Stimulated activated CD8-positive, alpha-beta memory T cell treated with anti-CD3 and anti-CD28 coated beads, Interleukin-12 subunit alpha, Interleukin-12 subunit beta, amount 100 ng/mL, for 24 hours (primary cell): ENCODE data around the gene PHF21B.
"Not testable (repeated sequence)": the region's sequence is repeated elsewhere in the genome, so short reads cannot be mapped to it uniquely, and the experiment has no call there.

Experiments used
- DNase-seq: peaks from one replicate; pipeline ENCODE4 v3.0.0-alpha.2; 2020; ENCODE audit errors: extremely low read depth

The PHF21B gene

DNA sequence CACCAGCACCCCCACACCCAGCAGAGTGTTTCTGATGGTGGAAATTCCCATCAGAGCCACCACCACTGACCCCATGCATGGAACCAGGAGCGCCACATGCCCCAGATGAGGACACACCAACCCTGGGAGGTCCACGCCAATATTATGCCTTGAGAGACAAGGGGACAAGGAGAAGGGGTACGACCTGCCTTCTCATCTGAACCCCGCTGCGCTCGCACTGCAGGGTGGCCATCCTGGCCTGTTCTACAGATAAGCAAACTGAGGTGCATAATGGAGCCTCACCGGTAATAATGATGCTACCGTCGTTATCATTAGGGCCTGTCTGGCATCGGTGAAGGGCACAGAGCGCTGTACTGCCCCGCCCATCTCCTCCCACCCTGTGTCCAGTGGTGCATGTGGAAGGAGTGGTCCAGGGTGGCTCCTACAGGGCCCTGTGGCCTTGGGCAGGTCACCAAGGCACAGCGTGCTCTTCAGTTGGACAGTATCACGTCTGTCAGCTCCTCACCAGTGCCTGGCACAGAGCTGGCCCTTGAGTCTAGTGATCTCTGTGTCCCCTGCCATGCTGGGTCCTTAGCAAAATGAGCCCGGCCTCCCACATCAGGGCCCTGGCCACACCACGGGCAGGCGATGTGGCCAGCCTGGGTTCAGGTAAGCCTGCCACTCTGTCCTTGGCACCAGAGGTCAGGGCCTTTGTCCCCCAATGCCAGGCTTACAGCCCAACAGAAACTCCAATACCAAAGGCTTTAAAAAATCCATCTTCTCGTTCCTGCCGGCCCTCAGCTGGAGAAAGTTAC lies 92.2 kb downstream of the PHF21B start:
- no peak for DNase-seq

DNA sequence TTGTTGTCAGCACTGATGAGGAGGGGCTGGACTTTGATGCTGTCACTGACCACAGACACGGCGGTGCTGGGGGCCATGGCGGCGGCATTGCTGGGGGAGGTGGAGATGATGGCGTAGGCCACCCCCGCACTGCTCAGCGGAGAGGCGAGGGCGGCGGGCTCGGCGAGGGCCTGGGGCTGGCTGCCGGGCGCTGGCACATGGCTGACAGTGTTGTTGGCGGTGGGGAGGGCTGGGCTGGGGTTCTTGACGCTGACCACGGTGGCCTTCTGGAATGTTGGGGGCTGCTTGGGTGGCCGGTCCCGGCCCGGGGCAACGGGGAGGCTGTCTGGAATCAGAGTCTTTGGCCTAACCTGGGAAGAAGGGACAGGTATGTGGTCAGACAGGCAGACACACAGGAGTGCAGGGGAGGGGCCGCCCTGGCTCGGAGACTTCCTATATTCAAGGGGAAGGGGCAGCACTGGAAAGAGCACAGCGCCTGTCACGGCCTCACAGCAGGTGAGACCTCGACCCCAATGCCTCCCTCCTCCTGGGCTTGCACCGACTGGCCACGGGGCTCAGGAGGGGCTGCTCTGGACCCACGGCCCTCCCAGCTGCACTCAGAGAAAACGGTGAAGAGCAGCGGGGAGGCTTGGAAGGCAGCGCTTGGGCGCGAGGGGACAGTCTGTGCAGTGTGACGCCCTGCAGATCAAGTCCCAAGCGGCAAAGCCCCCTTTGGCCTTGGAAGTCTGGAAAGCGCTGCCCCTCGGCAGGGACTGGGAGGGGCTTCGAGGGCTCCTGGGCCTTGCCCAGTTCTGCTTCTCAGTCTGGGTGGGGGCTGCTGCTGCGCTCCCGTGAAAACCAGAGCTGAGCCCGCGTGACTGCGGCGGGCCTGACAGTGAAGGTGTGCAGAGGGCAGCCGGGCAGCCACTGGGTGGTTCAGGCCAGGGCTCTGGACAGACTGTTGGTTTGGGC lies 93.2 kb downstream of the PHF21B start:
- no peak for DNase-seq

DNA sequence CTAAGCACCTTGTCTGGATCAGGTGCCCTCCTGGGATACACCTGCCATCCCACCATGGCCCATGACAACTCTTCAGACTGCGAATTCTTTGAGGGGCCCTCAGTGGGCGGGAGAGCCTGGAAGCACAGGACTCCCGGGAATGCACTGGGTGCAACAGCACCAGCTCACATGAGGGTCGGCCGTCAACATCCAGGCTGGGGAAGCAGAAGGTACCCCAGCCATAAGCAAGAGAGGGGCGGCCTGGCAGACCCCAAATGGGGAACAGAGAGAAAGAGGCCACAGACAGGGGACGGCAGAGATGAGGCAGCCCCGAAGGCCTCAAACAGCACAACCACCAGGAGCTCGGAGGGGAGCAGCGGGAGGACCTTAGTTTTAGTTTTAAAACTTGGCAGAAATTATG lies 94.4 kb downstream of the PHF21B start:
- no peak for DNase-seq

DNA sequence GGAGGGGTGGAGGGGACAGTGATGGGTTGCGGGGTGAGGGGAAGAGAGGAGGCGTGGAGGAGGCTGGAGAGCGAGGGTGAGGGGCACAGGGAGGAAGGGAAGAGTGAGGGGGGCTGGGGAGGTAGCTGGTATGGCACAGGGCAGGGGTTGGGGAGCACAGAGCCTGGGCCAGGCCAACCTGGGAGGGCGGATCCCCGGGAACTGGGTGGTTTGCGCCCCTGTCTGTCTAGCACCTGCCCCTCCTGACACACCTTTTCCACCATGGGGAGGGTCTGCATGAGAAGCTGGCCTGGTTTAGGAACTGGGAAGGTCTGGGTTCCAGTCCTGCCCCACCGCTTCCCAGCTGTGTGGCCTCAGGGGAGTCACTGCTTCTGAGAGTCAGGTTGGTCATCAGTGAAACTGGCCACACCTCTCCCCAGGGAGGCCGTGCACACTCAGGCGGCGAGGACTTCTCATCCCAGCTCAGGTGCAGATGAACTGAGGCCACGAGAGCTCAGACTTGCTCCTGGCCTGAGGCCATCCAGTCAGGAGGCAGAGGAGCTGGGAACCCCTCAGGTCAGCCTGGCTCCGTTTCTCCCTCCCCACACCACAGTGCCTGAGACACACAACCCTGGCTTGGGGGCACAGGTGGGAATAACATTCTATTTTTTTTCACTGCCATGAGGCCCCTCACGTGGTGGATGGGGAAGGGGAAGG lies 95.6 kb downstream of the PHF21B start:
- DNase-seq = no peak

DNA sequence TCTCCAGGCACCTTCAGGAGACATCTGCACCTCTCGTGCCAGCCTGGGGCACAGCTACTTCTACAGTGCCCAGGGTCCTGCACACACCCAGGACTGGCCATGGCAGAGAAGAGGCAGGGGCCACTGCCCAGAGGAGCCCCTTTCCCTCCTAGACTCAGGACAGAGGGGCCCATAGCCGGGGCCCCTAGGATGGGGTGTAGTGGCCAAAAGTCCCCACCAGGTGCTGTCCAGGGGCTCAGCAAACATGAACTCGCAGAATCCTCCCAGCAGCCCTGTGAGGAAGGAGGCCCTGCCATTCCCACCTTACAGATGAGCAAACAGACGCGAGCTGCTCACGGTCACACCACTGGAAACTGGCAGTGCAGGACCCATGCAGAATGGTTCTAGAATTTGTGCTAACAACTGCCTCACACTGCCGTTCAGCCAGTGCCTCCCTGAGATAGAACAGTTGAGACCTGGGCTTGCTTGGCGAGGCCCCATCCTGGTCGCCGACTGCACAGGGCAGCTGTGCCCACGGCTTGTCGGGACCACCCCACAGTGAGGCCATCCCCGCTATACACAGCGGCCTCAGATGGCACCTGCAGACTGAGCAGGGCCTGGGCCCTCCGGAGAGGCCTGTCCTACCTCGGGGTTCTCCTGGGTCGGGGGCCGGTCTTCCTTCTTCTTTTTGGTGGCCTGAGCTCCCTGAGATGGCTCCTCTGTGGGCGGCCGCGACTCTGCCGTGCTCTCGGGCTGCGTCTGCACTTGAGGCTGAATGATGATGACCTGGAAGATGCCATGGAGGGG lies 96.4 kb downstream of the PHF21B start:
- DNase-seq = no peak

DNA sequence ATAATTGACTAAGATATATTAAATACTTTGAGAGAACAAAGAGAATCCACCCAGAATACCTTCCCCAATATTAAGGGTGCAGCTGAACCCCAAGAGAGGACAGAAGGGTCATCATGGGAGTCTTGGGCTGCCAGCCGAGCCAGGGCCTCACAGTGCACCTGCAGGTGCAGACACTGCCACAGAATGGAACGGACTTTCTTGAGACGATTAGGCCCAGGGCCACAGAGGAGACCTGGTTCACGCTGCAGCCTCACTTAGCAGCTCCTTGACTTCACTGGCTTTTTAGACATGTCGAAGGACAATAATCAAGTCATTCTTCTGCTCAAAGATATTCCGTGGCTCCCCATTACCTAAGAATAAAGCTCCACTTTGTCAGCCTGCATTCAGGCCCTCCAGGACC lies 100.6 kb downstream of the PHF21B start:
- DNase-seq = no peak

DNA sequence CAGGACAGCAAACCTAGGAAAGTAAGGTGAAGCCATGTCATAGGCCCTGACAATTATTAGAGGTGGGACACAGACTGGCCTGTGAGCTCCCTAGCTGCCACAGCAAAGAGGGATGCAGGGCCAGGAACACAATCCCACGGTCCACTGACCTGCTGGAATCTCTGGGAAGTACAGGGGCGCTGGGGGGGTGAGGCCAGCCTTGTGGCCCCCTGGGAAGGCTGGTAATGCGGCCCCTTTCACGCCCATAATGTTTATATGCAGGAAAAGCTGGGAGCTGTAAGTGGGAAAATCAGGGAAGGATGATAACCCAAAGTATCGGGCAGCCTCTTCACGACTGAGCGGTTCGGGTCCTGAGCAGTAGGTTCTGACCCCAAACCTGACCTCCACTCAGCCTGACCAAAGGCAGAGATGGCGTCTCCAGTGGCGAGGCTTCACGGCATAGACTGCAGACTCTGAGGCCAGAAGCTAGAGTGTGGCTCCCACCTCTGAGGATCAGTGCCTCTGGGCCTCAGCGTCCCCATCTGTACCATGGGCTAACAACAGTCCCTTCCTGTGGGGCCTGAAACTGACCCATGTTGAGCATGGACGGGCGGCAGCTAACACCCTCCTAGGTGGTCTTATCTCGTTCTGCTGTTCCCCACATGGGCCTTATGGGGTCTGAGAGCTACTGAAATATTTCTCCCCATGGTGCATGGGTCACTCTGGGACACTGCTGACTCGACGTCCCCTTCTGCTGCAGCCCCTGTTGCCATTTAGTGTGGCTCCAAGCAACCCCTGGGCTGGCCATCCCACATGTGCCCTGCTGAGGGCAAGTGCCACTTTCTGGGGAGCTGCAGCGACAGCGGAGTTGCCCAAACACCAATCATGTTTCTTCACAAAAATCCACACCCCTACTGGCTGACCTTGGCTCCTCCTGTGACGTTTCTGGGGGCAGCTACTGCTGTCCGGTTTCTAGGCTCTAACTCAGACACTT lies 101.8 kb downstream of the PHF21B start:
- no peak for DNase-seq

DNA sequence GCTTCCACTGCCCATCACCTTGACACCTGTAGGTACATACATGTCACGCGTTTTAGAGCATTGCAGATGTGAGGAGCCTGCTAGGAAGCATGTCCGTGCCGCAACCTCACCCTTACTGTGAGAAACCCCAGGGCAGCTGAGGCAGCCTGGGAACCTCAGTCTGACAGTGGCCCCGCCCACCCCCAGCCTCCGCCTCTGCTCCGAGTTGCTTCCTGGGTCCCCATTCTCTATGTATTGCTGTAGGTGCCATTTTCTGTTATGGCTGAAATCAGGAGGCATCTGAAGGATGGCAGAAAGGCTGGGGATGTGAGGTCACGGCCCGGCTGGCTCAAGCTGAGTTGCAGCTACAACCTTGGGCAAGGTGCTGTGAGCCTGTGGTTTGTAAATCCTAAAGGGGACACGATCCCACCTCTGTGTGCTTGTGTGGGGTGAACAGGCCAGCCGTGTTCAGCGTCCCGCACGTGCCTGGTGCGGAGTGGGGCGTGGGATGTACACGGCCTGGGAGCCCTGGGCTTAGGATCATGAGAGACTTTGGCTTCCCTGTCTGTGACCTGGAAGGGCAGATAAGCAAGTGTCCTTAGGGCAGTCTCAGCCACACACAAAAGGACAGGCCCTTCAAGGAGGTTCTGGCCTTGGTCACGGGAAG lies 102.7 kb downstream of the PHF21B start:
- no peak for DNase-seq

DNA sequence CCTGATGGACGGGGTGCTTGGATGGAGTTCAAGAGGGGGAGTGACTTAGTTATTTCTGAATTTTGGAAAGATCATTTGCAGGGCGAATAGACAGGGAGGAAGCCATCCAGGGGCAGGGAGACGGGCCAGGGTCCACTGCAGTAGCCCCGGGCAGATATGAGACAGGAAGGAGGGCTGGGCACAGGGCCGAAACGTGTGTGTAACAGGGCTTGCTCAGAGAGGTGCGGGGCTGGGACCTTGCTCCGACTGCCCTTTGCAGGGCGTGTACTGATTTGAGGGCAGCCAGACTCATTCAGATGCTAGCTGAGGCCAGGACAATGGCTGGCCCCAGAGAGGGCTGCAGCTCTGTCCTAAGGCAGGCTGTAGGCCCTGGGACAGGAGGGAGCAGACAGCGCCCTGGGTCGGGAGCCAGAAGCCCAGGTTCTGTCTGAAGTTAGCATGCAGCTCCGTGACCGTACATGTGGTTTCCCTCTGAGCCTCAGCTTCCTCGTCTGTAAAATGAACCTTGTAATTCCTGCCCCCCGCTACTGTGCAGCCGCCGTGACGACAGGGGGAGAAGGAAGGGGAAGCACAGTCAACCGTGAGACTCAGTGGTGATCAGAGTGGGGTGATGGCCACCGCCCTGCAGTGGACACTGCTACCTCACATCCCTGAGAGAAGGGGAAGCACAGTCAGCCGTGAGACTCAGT lies 103.4 kb downstream of the PHF21B start:
- no peak for DNase-seq

DNA sequence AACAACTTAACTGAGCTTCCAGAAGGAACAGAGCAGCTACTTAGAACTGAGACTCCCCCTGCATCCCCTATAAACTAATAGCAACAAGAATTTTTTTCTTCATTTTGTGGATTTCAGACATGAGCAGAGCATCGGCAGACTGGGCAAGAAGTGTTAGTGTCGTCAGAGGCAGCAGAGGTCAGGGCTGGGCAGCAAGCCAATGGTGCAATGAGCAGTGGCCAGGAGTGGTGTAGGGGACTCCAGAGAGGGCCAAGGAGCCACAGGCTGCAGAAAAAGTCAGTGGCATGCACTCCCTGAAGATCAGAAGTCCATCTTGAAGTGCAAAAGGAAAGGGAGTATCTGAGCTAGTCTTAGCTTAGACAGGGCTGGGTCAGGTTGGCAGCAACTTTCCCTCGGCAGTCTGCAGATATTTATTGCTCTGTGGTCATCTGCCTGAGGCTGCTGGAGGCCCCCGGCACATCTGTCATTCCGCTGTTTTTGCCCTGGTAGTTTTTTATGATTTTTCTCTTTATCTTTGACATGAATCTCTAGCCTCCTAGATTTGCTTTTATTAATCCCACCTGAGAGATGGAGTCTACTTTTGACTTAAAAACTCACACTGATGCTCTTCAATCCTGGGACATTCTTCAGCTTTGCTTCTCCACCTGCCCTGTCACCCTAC lies 105.2 kb downstream of the PHF21B start:
- DNase-seq = not testable (repeated sequence)

DNA sequence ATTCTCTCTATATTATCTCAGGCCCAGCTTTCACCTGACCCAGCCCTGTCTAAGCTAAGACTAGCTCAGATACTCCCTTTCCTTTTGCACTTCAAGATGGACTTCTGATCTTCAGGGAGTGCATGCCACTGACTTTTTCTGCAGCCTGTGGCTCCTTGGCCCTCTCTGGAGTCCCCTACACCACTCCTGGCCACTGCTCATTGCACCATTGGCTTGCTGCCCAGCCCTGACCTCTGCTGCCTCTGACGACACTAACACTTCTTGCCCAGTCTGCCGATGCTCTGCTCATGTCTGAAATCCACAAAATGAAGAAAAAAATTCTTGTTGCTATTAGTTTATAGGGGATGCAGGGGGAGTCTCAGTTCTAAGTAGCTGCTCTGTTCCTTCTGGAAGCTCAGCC lies 106.6 kb downstream of the PHF21B start:
- DNase-seq = not testable (repeated sequence)

DNA sequence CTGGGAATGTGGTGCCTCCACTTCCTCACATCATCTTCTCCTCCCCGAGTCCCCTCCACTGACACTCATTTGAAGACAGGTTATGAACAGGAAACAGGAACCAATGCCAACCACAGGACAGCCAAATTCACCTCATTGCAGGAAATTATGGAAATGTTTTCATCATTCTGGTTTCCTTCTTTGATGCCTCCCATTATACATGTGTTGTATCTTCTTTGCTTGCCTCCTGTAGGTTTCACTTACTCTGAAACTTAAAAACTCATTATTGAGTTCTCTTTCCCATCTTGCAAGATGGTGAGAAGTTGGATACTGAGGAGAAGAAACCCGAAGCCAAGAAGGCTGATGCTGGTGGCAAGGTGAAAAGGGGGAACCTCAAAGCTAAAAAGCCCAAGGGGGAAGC lies 108.5 kb downstream of the PHF21B start:
- DNase-seq = no peak

DNA sequence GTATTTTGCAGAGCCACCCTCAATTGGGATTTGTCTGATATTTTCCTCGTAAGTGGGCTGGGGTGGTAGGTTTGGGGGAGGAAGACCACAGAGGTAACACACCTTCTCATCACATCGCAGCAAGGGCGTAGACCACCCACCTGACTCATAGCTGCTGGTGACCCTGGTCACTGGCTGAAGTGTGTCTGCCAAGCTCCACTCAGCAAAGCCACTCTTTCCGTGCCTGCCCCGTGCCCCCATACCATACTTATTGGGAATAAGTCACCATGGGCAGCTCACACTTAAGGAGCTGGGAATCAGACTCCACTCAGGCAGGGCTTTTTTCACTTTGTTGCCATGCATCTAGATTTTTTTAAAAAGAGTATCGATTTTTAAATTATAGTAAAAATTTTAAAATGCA lies 111.6 kb downstream of the PHF21B start:
- no peak for DNase-seq

DNA sequence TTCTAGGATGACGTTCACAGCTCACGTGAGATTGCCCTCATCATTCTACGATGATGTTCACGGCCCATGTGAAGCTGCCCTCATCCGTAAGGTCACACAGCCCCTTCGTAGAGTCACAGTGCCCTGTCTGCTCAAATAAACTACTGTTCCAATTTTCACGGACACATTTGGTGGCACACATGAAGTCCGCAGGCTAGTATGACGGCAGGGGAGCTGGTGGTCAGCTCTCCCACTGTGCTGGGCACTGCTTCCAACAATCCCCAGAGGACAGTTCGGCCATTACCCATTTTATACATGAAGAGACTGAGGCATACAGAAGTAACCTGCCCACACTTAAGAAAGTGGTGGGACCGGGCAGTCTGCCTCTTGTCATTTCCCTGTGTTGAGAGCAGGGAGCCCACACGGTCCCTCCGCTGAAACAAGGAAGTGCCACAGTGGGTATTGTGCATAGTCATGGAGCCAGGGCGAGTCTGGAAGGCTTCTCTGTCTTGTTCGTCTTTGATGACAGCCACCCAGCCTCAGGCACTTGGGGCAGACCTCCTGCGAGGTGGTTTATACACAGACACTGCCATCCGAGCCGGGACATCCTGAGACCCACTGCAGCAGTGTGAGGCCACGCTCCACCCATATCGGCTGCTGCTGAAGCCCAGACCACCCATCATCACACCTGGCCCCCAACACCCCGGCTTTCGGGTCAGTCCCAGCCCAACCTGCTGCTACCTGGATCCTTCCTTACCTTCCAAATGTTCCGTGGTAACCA lies 114.3 kb downstream of the PHF21B start:
- no peak for DNase-seq

DNA sequence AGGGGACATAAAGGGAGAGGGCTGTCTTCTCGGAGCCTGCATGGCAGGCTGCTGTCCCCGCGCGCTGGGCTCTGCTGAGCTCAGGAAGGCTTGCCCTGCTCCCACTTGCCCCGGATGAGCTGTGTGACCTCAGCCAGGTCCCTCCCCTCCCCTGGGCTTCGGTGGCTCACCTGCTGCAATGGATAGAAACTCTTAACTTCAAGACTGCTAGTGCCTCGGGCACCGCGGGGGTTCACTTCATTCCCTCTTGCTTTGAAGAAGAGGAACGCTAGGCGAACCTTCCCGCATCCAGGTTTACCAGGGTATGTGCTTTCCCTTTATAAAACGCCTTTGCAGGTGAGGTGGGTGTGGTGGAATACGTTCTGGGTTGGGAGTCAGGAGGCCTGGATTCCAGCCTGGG lies 115.0 kb downstream of the PHF21B start:
- DNase-seq = no peak

DNA sequence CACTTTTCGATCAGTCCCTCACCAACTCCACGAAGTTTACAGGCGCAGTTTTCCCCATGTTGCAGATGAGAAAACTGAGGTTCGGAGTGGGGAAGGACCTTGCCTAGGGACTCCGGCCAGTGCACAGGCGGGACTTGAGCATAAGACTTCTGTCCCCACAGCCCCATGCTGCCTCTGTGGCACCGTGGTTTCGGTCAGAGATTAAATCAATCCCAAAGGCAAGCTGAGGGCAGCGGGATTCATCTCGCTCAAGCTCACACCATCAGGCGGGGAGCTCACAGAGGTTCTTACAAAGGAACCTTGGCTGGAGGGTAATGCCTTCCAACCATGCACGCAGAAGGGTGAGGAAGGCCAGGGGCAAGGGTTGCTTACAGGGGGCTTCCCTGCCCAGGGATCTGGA lies 115.5 kb downstream of the PHF21B start:
- no peak for DNase-seq

DNA sequence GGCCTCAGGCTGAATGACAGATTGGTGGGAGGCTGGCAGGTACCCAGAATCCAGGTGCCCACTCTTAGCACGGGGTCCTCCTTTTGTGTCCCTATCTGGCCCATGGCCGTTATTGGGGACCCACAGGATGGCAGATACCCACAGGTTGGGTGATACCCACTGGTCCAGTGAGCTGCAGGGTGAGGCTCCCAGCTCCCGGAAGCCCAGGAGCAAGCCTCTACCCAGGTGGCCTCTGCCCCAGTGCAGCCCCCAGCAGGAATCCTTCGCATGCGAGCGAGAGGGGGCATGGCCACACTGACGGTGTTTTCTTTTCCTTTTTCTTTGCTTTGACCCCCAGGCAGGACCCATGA lies 116.1 kb downstream of the PHF21B start:
- DNase-seq = no peak
